Keratinocyte (primary cell): Measurements from ENCODE around the gene TOP2A. TPM values are rescaled to one million over a fixed set of nuclear protein-coding genes. Genes with fewer than 3 reads are reported as not detected.

Source experiments
- DNase-seq: peaks from one replicate; pipeline ENCODE4 v3.0.0-alpha.2; 2011; ENCODE audit warnings: low read depth, missing footprints, low spot score
- FAIRE-seq: peaks from 2 replicates; lab custom pipeline; 2011; peaks lifted over from hg19 to GRCh38; lab: Jason Lieb, UNC
- H2AFZ ChIP-seq: 2 replicates; pipeline ENCODE4 v1.6.0; 2012; ENCODE audit warnings: low read length, control low read depth, inconsistent platforms; ENCODE audit not compliant: control insufficient read depth
- H3K27ac ChIP-seq: 2 replicates; pipeline ENCODE4 v1.5.1; 2011; ENCODE audit warnings: low read length; ENCODE audit not compliant: control insufficient read depth, insufficient read depth
- H3K27me3 ChIP-seq: 3 replicates; pipeline ENCODE4 v1.6.0; 2011; ENCODE audit warnings: low read length; ENCODE audit not compliant: control insufficient read depth, insufficient read depth; ENCODE audit errors: extremely low read depth
- H3K36me3 ChIP-seq, 2 experiments: 2 replicates in 1 of 2; 3 replicates in 1 of 2; pipeline ENCODE4 v1.5.1; 2011; ENCODE audit warnings: low read length in 2 of 2, mild to moderate bottlenecking in 1 of 2; ENCODE audit not compliant: control insufficient read depth in 2 of 2, insufficient read depth in 2 of 2; ENCODE audit errors: extremely low read depth in 1 of 2
- H3K4me1 ChIP-seq: 3 replicates; pipeline ENCODE4 v1.5.1; 2011; ENCODE audit warnings: low read length; ENCODE audit not compliant: control insufficient read depth, insufficient read depth; ENCODE audit errors: extremely low read depth
- H3K4me2 ChIP-seq: 3 replicates; pipeline ENCODE4 v1.6.0; 2011; ENCODE audit warnings: low read depth, low read length; ENCODE audit not compliant: control insufficient read depth, insufficient read depth; ENCODE audit errors: extremely low read depth
- H3K4me3 ChIP-seq, 3 experiments: fragments of 200-600 bp in 1 of 3; sonication (generic) in 1 of 3; 2 replicates in 2 of 3; 3 replicates in 1 of 3; pipeline ENCODE4 v1.5.1; 2011 to 2016; ENCODE audit warnings: low read length in 3 of 3, mild to moderate bottlenecking in 3 of 3, control low read depth in 2 of 3, inconsistent platforms in 1 of 3, low read depth in 1 of 3, mixed read lengths in 1 of 3, mixed run types in 1 of 3, moderate library complexity in 1 of 3; ENCODE audit not compliant: control insufficient read depth in 2 of 3, insufficient read depth in 2 of 3; ENCODE audit errors: extremely low read depth in 1 of 3
- H3K79me2 ChIP-seq: 2 replicates; pipeline ENCODE4 v1.6.0; 2012; ENCODE audit warnings: low read length; ENCODE audit not compliant: control insufficient read depth, insufficient read depth
- H3K9ac ChIP-seq: 3 replicates; pipeline ENCODE4 v1.6.0; 2011; ENCODE audit warnings: low read length; ENCODE audit not compliant: control insufficient read depth, insufficient read depth; ENCODE audit errors: extremely low read depth
- H3K9me1 ChIP-seq: 3 replicates; pipeline ENCODE4 v1.6.0; 2011; ENCODE audit warnings: low read length; ENCODE audit not compliant: control insufficient read depth, insufficient read depth; ENCODE audit errors: extremely low read depth
- H3K9me3 ChIP-seq: 2 replicates; pipeline ENCODE4 v1.5.1; 2012; ENCODE audit warnings: low read depth, low read length; ENCODE audit not compliant: control insufficient read depth
- H4K20me1 ChIP-seq: 3 replicates; pipeline ENCODE4 v1.6.0; 2011; ENCODE audit warnings: low read length; ENCODE audit not compliant: control insufficient read depth, insufficient read depth; ENCODE audit errors: extremely low read depth
- EZH2 ChIP-seq: IDR thresholded peaks from one replicate; pipeline ENCODE4 v1.6.1; 2012; ENCODE audit warnings: inconsistent platforms, mild to moderate bottlenecking, low read length, moderate library complexity
- dilution Hi-C: fragments of 300-500 bp; cut with MboI; formaldehyde crosslinking; loops from one replicate; pipeline ENCODE4 v1.7.0; 2020; ENCODE audit warnings: low sequenced_read_pairs; ENCODE audit not compliant: extremely low pct_ligation_motif_present
- polyA plus RNA-seq, 5 experiments: library from polyadenylated mRNA; depleted of rRNA in 3 of 5; stranded (reverse) in 3 of 5; stranded (forward) in 1 of 5; unstranded in 1 of 5; fragments of >200 nt; gene quantifications; 1 replicate in 1 of 5; 2 replicates in 3 of 5; 3 replicates in 1 of 5; pipeline versions ENCODE4 v1.2.1 to v1.2.3, GENCODE V29; 2011 to 2012; ENCODE audit warnings: missing spikeins in 2 of 5, low read depth in 1 of 5, low replicate concordance in 1 of 5
- TF ChIP-seq, protein P1 (sequence below), 3 experiments: IDR thresholded peaks in 1 of 3; conservative IDR thresholded peaks in 1 of 3; optimal IDR thresholded peaks in 1 of 3; 2 replicates in 2 of 3; 3 replicates in 1 of 3; pipeline versions ENCODE3 to v1.5.1; 2011; ENCODE audit warnings: low read length in 3 of 3, mild to moderate bottlenecking in 3 of 3, moderate library complexity in 2 of 3, control low read depth in 1 of 3, inconsistent platforms in 1 of 3; ENCODE audit not compliant: insufficient read depth in 2 of 3; ENCODE audit errors: extremely low read depth in 1 of 3

Gene TOP2A
- polyA plus RNA-seq, 1 donor (not counting 4 experiments of a cell fraction or from before 2014, with no cell fraction given) = 45.0 TPM

DNA sequence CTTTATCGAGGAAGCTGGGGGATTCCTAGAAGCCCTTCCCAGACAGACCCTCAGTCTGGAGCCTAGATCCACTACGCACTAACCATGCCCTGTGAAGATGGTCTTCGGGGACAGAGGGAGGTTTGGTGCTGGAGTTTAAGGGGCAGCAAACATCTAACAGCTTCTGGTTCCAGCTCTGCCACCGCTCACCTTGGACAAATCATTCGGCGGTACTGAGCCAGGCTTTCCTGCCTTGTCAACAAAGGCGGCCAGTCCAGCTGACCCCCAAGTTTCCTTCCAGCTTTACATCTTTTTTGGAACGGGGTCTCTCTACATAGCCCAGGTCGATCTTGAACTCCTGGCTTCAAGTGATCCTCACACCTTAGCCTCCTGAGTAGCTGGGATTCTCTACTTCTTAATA lies 52.8 kb downstream of the TOP2A start:
- H3K9me3 ChIP-seq = no peaks in the 10 kb centered on the region
- dilution Hi-C loops = loop anchor here (5.0 kb wide), 1 partner anchor 63 kb away; no protein-coding TSS in a partner anchor
- H2AFZ ChIP-seq = no peak overlapping the region
- TF ChIP-seq, protein P1, sequence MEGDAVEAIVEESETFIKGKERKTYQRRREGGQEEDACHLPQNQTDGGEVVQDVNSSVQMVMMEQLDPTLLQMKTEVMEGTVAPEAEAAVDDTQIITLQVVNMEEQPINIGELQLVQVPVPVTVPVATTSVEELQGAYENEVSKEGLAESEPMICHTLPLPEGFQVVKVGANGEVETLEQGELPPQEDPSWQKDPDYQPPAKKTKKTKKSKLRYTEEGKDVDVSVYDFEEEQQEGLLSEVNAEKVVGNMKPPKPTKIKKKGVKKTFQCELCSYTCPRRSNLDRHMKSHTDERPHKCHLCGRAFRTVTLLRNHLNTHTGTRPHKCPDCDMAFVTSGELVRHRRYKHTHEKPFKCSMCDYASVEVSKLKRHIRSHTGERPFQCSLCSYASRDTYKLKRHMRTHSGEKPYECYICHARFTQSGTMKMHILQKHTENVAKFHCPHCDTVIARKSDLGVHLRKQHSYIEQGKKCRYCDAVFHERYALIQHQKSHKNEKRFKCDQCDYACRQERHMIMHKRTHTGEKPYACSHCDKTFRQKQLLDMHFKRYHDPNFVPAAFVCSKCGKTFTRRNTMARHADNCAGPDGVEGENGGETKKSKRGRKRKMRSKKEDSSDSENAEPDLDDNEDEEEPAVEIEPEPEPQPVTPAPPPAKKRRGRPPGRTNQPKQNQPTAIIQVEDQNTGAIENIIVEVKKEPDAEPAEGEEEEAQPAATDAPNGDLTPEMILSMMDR (optimal IDR thresholded peaks at IDR 0.05 in 1 of 3, IDR thresholded peaks at IDR 0.05 in 1 of 3, conservative IDR thresholded peaks at IDR 0.05 in 1 of 3; ENCODE audit: extremely low read depth in 1 of 3, insufficient read depth in 2 of 3, low read length in 3 of 3) = no peak
- TF ChIP-seq EZH2 = no peak
- H3K79me2 ChIP-seq = no peaks in the 10 kb centered on the region
- H3K4me3 ChIP-seq = no peak overlapping the region
- no peaks in the 10 kb centered on the region for H3K27me3 ChIP-seq
- H3K4me2 ChIP-seq = no peak overlapping the region
- H3K9me1 ChIP-seq = no peaks in the 10 kb centered on the region
- H3K9ac ChIP-seq = no peak overlapping the region
- no peaks in the 10 kb centered on the region for H4K20me1 ChIP-seq
- H3K4me1 ChIP-seq = no peaks in the 10 kb centered on the region
- FAIRE-seq = no peak
- H3K36me3 ChIP-seq = no peaks in the 10 kb centered on the region
- H3K27ac ChIP-seq = no peak overlapping the region
- DNase-seq = no peak

DNA sequence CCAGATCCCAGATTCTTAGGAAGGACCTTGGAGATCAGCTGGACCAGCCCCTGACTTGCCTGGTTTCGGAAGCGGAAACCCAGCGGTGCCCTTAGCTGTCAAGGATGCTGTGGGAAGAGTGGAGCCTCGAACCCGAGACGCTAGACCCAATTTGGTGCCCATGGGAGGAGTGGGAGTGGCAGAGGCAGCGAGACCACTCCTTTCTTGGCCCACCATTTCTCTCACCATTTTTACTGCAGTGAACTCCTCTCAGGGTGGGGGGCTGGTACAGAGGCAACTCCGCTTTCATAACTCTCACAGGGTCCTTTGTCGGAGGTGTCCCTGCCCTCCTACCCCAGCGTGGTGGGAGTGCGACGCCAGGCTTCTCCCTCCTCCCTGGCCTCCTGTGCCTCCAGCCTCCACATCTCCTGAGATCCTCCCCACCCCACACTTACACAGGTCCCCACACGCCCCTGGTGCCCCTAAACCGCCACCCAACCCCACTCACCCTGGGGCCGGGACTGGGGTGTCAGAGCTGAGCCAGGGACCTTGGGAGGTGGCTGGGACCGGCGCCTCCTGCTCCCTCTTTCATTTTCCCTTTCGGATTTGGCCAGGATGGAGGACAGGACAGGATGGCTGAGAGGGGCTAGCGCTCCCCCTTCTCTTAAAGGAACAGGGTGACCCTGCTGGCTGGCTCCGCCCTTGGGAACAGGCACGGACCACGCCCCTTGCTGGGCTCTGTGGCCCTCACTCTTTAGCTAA lies 53.4 kb downstream of the TOP2A start, which contains the start of gene GJD3:
Gene GJD3, minus strand, starts transcription at position 617 of the 741 bp plus-strand sequence. CDS start 922 bp downstream, outside the sequence.
- H4K20me1 ChIP-seq = no peaks in the 10 kb centered on the region
- no peak within 1 kb of the TSS for H2AFZ ChIP-seq
- H3K4me3 ChIP-seq = peak within 1 kb of the TSS in 2 of 3 experiments; percentile 19 to 45
- H3K27me3 ChIP-seq = no peaks in the 10 kb centered on the region
- dilution Hi-C loops = loop anchor here (5.0 kb wide), 1 partner anchor 62 kb away; no protein-coding TSS in a partner anchor
- H3K9me1 ChIP-seq = no peaks in the 10 kb centered on the region
- H3K79me2 ChIP-seq = no peaks in the 10 kb centered on the region
- H3K27ac ChIP-seq = no peak within 1 kb of the TSS
- DNase-seq = no peak
- no peaks in the 10 kb centered on the region for H3K9me3 ChIP-seq
- no peak within 1 kb of the TSS for H3K9ac ChIP-seq
- no peak for FAIRE-seq
- no peaks in the 10 kb centered on the region for H3K36me3 ChIP-seq
- H3K4me2 ChIP-seq = peak within 1 kb of the TSS; percentile 83
- TF ChIP-seq EZH2 = no peak
- no peaks in the 10 kb centered on the region for H3K4me1 ChIP-seq
